GM23338 (cell line): ENCODE data around the gene KRTAP12-2.

ENCODE experiments used
- CREB1 ChIP-seq: fragments of 250-450 bp; sonication (Bioruptor Pico); IDR thresholded peaks from 2 replicates; pipeline ENCODE4 v1.5.0; 2020; ENCODE audit warnings: low read depth, mild to moderate bottlenecking, moderate library complexity
- EZH2 ChIP-seq: fragments of 200-600 bp; sonication (generic); IDR thresholded peaks from one replicate; pipeline ENCODE4 v1.8.0; 2017; ENCODE audit warnings: antibody characterized with exemption, mild to moderate bottlenecking, low read depth; ENCODE audit not compliant: unreplicated experiment
- EZH2phosphoT487 ChIP-seq: fragments of 200-600 bp; sonication (generic); IDR thresholded peaks from one replicate; pipeline ENCODE4 v1.8.1; 2018; ENCODE audit warnings: antibody characterized with exemption; ENCODE audit not compliant: unreplicated experiment
- JUNB ChIP-seq: IDR thresholded peaks from one replicate; pipeline ENCODE4 v1.6.1; 2016; ENCODE audit warnings: antibody characterized with exemption; ENCODE audit not compliant: unreplicated experiment
- POLR2AphosphoS5 ChIP-seq: IDR thresholded peaks from 2 replicates; pipeline ENCODE4 v1.6.1; 2016; ENCODE audit warnings: antibody characterized with exemption, low read depth
- ZNF331 ChIP-seq: fragments of 250-450 bp; sonication (Bioruptor Pico); IDR thresholded peaks from 2 replicates; pipeline ENCODE4 v1.5.0; 2020; ENCODE audit warnings: low read depth, mild to moderate bottlenecking, moderate library complexity
- TF ChIP-seq, protein P1 (sequence below), 2 experiments: fragments of 200-600 bp in 1 of 2; sonication (generic) in 1 of 2; conservative IDR thresholded peaks; 2 replicates each; pipeline versions ENCODE4 v1.5.1 to v1.6.1; 2016 to 2017; ENCODE audit warnings: antibody characterized with exemption in 2 of 2, low read depth in 2 of 2, mild to moderate bottlenecking in 2 of 2, moderate library complexity in 1 of 2
- TF ChIP-seq, protein P2 (sequence below): IDR thresholded peaks from 2 replicates; pipeline ENCODE4 v1.6.1; 2016; ENCODE audit warnings: antibody characterized with exemption
- TF ChIP-seq, protein P3 (sequence below): IDR thresholded peaks from one replicate; pipeline ENCODE4 v1.6.1; 2018; ENCODE audit warnings: antibody characterized with exemption; ENCODE audit not compliant: unreplicated experiment
- TF ChIP-seq, protein P4 (sequence below): fragments of 250-450 bp; sonication (Bioruptor Pico); IDR thresholded peaks from 2 replicates; pipeline ENCODE4 v1.5.0; 2020; ENCODE audit warnings: mild to moderate bottlenecking, moderate library complexity

DNA sequence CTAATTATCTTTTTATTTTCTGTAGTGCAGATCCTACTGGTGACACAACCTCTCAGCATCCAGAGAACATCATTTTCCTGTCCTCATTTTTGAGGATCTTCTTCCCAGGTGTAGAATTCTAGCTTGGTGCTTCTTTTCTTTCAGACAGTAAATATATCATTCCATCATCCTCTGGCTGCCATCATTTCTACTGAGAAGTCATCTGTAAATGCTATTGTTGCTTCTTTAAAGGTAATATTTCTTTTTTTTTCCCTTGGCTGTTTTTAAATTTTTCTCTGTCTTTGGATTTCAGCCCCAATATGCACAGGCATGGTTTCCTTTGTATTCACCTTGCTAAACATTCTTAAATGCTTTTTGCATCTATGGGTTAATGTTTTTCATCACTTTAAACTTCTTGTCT lies 43.2 kb downstream of the KRTAP12-2 start:
- no peak for TF ChIP-seq EZH2
- TF ChIP-seq, protein P1, sequence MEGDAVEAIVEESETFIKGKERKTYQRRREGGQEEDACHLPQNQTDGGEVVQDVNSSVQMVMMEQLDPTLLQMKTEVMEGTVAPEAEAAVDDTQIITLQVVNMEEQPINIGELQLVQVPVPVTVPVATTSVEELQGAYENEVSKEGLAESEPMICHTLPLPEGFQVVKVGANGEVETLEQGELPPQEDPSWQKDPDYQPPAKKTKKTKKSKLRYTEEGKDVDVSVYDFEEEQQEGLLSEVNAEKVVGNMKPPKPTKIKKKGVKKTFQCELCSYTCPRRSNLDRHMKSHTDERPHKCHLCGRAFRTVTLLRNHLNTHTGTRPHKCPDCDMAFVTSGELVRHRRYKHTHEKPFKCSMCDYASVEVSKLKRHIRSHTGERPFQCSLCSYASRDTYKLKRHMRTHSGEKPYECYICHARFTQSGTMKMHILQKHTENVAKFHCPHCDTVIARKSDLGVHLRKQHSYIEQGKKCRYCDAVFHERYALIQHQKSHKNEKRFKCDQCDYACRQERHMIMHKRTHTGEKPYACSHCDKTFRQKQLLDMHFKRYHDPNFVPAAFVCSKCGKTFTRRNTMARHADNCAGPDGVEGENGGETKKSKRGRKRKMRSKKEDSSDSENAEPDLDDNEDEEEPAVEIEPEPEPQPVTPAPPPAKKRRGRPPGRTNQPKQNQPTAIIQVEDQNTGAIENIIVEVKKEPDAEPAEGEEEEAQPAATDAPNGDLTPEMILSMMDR (conservative IDR thresholded peaks at IDR 0.05; ENCODE audit: low read depth in 2 of 2) = no peak
- no peak for TF ChIP-seq CREB1 (CRISPR knock-in tag)
- TF ChIP-seq POLR2AphosphoS5 = no peak
- no peak for TF ChIP-seq EZH2phosphoT487
- TF ChIP-seq, protein P2, sequence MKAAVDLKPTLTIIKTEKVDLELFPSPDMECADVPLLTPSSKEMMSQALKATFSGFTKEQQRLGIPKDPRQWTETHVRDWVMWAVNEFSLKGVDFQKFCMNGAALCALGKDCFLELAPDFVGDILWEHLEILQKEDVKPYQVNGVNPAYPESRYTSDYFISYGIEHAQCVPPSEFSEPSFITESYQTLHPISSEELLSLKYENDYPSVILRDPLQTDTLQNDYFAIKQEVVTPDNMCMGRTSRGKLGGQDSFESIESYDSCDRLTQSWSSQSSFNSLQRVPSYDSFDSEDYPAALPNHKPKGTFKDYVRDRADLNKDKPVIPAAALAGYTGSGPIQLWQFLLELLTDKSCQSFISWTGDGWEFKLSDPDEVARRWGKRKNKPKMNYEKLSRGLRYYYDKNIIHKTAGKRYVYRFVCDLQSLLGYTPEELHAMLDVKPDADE = no peak
- TF ChIP-seq, protein P3, sequence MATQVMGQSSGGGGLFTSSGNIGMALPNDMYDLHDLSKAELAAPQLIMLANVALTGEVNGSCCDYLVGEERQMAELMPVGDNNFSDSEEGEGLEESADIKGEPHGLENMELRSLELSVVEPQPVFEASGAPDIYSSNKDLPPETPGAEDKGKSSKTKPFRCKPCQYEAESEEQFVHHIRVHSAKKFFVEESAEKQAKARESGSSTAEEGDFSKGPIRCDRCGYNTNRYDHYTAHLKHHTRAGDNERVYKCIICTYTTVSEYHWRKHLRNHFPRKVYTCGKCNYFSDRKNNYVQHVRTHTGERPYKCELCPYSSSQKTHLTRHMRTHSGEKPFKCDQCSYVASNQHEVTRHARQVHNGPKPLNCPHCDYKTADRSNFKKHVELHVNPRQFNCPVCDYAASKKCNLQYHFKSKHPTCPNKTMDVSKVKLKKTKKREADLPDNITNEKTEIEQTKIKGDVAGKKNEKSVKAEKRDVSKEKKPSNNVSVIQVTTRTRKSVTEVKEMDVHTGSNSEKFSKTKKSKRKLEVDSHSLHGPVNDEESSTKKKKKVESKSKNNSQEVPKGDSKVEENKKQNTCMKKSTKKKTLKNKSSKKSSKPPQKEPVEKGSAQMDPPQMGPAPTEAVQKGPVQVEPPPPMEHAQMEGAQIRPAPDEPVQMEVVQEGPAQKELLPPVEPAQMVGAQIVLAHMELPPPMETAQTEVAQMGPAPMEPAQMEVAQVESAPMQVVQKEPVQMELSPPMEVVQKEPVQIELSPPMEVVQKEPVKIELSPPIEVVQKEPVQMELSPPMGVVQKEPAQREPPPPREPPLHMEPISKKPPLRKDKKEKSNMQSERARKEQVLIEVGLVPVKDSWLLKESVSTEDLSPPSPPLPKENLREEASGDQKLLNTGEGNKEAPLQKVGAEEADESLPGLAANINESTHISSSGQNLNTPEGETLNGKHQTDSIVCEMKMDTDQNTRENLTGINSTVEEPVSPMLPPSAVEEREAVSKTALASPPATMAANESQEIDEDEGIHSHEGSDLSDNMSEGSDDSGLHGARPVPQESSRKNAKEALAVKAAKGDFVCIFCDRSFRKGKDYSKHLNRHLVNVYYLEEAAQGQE = no peak
- TF ChIP-seq ZNF331 = no peak
- TF ChIP-seq JUNB = no peak
- TF ChIP-seq, protein P4, sequence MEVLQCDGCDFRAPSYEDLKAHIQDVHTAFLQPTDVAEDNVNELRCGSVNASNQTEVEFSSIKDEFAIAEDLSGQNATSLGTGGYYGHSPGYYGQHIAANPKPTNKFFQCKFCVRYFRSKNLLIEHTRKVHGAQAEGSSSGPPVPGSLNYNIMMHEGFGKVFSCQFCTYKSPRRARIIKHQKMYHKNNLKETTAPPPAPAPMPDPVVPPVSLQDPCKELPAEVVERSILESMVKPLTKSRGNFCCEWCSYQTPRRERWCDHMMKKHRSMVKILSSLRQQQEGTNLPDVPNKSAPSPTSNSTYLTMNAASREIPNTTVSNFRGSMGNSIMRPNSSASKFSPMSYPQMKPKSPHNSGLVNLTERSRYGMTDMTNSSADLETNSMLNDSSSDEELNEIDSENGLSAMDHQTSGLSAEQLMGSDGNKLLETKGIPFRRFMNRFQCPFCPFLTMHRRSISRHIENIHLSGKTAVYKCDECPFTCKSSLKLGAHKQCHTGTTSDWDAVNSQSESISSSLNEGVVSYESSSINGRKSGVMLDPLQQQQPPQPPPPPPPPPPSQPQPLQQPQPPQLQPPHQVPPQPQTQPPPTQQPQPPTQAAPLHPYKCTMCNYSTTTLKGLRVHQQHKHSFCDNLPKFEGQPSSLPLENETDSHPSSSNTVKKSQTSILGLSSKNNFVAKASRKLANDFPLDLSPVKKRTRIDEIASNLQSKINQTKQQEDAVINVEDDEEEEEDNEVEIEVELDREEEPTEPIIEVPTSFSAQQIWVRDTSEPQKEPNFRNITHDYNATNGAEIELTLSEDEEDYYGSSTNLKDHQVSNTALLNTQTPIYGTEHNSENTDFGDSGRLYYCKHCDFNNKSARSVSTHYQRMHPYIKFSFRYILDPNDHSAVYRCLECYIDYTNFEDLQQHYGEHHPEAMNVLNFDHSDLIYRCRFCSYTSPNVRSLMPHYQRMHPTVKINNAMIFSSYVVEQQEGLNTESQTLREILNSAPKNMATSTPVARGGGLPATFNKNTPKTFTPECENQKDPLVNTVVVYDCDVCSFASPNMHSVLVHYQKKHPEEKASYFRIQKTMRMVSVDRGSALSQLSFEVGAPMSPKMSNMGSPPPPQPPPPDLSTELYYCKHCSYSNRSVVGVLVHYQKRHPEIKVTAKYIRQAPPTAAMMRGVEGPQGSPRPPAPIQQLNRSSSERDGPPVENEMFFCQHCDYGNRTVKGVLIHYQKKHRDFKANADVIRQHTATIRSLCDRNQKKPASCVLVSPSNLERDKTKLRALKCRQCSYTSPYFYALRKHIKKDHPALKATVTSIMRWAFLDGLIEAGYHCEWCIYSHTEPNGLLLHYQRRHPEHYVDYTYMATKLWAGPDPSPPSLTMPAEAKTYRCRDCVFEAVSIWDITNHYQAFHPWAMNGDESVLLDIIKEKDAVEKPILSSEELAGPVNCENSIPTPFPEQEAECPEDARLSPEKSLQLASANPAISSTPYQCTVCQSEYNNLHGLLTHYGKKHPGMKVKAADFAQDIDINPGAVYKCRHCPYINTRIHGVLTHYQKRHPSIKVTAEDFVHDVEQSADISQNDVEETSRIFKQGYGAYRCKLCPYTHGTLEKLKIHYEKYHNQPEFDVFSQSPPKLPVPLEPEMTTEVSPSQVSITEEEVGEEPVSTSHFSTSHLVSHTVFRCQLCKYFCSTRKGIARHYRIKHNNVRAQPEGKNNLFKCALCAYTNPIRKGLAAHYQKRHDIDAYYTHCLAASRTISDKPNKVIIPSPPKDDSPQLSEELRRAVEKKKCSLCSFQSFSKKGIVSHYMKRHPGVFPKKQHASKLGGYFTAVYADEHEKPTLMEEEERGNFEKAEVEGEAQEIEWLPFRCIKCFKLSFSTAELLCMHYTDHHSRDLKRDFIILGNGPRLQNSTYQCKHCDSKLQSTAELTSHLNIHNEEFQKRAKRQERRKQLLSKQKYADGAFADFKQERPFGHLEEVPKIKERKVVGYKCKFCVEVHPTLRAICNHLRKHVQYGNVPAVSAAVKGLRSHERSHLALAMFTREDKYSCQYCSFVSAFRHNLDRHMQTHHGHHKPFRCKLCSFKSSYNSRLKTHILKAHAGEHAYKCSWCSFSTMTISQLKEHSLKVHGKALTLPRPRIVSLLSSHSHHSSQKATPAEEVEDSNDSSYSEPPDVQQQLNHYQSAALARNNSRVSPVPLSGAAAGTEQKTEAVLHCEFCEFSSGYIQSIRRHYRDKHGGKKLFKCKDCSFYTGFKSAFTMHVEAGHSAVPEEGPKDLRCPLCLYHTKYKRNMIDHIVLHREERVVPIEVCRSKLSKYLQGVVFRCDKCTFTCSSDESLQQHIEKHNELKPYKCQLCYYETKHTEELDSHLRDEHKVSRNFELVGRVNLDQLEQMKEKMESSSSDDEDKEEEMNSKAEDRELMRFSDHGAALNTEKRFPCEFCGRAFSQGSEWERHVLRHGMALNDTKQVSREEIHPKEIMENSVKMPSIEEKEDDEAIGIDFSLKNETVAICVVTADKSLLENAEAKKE (CRISPR knock-in tag) = no peak
